SK-N-SH (cell line): ENCODE data around the gene TNFAIP3. TPM values are rescaled to one million over a fixed set of nuclear protein-coding genes. Genes with fewer than 3 reads are reported as not detected.

Source experiments
- CTCF ChIA-PET: fragments of 300-600, 350-600 bp; formaldehyde crosslinking; extraction: SDS; loops from one replicate; lab custom pipeline; 2021; lab: Yijun Ruan, JAX
- POLR2A ChIA-PET: fragments of 350-600 bp; sonication (Branson Sonifier 250); formaldehyde crosslinking; extraction: SDS; loops from one replicate; lab custom pipeline; 2020; ENCODE audit warnings: antibody characterized with exemption, inconsistent platforms; lab: Yijun Ruan, JAX
- DNase-seq: peaks from one replicate; pipeline ENCODE4 v3.0.0; 2012
- H2AFZ ChIP-seq: fragments of 200-600 bp; sonication (generic); 2 replicates; pipeline ENCODE4 v1.8.1; 2016; ENCODE audit warnings: antibody characterized with exemption, mild to moderate bottlenecking, low read depth
- H3F3A ChIP-seq: fragments of 200-600 bp; sonication (generic); replicated peaks from 2 replicates; pipeline ENCODE3; 2016; ENCODE audit warnings: antibody characterized with exemption, mild to moderate bottlenecking; ENCODE audit not compliant: insufficient read depth
- H3K27ac ChIP-seq, 2 experiments: fragments of 200-500 bp in 1 of 2; fragments of 200-600 bp in 1 of 2; sonication (Bioruptor generic) in 1 of 2; sonication (generic), shearing (Covaris generic) in 1 of 2; 2 replicates each; pipeline versions ENCODE4 v1.5.1 to v1.6.1; 2014 to 2016; ENCODE audit warnings: low read depth in 2 of 2, inconsistent platforms in 1 of 2, low read length in 1 of 2, mild to moderate bottlenecking in 1 of 2, mixed read lengths in 1 of 2
- H3K27me3 ChIP-seq: fragments of 200-600 bp; sonication (generic), shearing (Covaris generic); 2 replicates; pipeline ENCODE4 v1.6.1; 2016; ENCODE audit warnings: mixed run types; ENCODE audit not compliant: insufficient read depth
- H3K36me3 ChIP-seq, 2 experiments: fragments of 200-500 bp in 1 of 2; fragments of 200-600 bp in 1 of 2; sonication (Bioruptor generic) in 1 of 2; sonication (generic) in 1 of 2; replicated peaks in 1 of 2; 2 replicates each; pipeline versions ENCODE3 to v1.5.1; 2014 to 2016; ENCODE audit warnings: low read length in 1 of 2, mild to moderate bottlenecking in 1 of 2; ENCODE audit not compliant: insufficient read depth in 2 of 2, control insufficient read depth in 1 of 2
- H3K4me1 ChIP-seq, 2 experiments: fragments of 200-500 bp in 1 of 2; fragments of 200-600 bp in 1 of 2; sonication (Bioruptor generic) in 1 of 2; sonication (generic), shearing (Covaris generic) in 1 of 2; 2 replicates each; pipeline versions ENCODE4 v1.5.1 to v1.6.1; 2014 to 2016; ENCODE audit warnings: low read depth in 1 of 2, low read length in 1 of 2, mixed run types in 1 of 2; ENCODE audit not compliant: insufficient read depth in 2 of 2, control insufficient read depth in 1 of 2
- H3K4me2 ChIP-seq: fragments of 200-600 bp; sonication (generic), shearing (Covaris generic); 2 replicates; pipeline ENCODE4 v1.6.1; 2017; ENCODE audit warnings: mixed run types
- H3K4me3 ChIP-seq, 2 experiments: fragments of 200-500 bp in 1 of 2; fragments of 200-600 bp in 1 of 2; sonication (Bioruptor generic) in 1 of 2; sonication (generic), shearing (Covaris generic) in 1 of 2; 2 replicates each; pipeline versions ENCODE4 v1.5.1 to v1.8.1; 2014 to 2016; ENCODE audit warnings: low read depth in 2 of 2, inconsistent platforms in 1 of 2, low read length in 1 of 2, mild to moderate bottlenecking in 1 of 2, mixed read lengths in 1 of 2, moderate library complexity in 1 of 2
- H3K79me2 ChIP-seq: fragments of 200-600 bp; sonication (generic); 2 replicates; pipeline ENCODE4 v1.8.1; 2017; ENCODE audit warnings: mild to moderate bottlenecking; ENCODE audit not compliant: insufficient read depth
- H3K9ac ChIP-seq: fragments of 200-600 bp; sonication (generic); 2 replicates; pipeline ENCODE4 v1.6.1; 2017; ENCODE audit warnings: mixed run types
- H3K9me2 ChIP-seq: fragments of 200-600 bp; sonication (generic); 2 replicates; pipeline ENCODE4 v1.6.1; 2017; ENCODE audit warnings: mixed run types
- H3K9me3 ChIP-seq: fragments of 200-600 bp; sonication (generic); 2 replicates; pipeline ENCODE4 v1.6.1; 2017; ENCODE audit warnings: mixed run types, mild to moderate bottlenecking, moderate library complexity
- H4K20me1 ChIP-seq: fragments of 200-600 bp; sonication (generic); 2 replicates; pipeline ENCODE4 v1.6.1; 2017; ENCODE audit warnings: mild to moderate bottlenecking, mixed run types; ENCODE audit not compliant: insufficient read depth
- EP300 ChIP-seq, 2 experiments: IDR thresholded peaks; 2 replicates each; pipeline versions ENCODE4 v1.4.0 to v1.6.1; 2012; ENCODE audit warnings: borderline replicate concordance in 1 of 2, low read depth in 1 of 2, low read length in 1 of 2
- FOXJ3 ChIP-seq: sonication (generic); formaldehyde crosslinking; IDR thresholded peaks from 2 replicates; pipeline ENCODE4 v1.5.1; 2020; ENCODE audit warnings: mild to moderate bottlenecking, missing genetic modification reagents
- FOXM1 ChIP-seq: IDR thresholded peaks from 2 replicates; pipeline ENCODE4 v1.4.0; 2012; ENCODE audit warnings: low read depth, mild to moderate bottlenecking
- GABPA ChIP-seq: IDR thresholded peaks from 2 replicates; pipeline ENCODE4 v1.4.0; 2012; ENCODE audit warnings: low read depth, mild to moderate bottlenecking
- JUND ChIP-seq: IDR thresholded peaks from 2 replicates; pipeline ENCODE4 v1.4.0; 2012
- MEF2A ChIP-seq: IDR thresholded peaks from 2 replicates; pipeline ENCODE4 v1.4.0; 2012; ENCODE audit warnings: low read depth, borderline replicate concordance
- MXI1 ChIP-seq: IDR thresholded peaks from 2 replicates; pipeline ENCODE4 v1.6.1; 2012; ENCODE audit warnings: mild to moderate bottlenecking, low read depth, low read length, improper control_type of control experiment
- NFIC ChIP-seq: IDR thresholded peaks from 2 replicates; pipeline ENCODE4 v1.4.0; 2012; ENCODE audit warnings: borderline replicate concordance
- NRF1 ChIP-seq: IDR thresholded peaks from 2 replicates; pipeline ENCODE4 v1.6.1; 2012; ENCODE audit warnings: low read depth, mild to moderate bottlenecking, low read length
- POLR2AphosphoS5 ChIP-seq: IDR thresholded peaks from 2 replicates; pipeline ENCODE4 v1.6.1; 2012; ENCODE audit warnings: low read depth, low read length
- RAD21 ChIP-seq: IDR thresholded peaks from 2 replicates; pipeline ENCODE4 v1.6.1; 2012; ENCODE audit warnings: mild to moderate bottlenecking, low read length
- RCOR1 ChIP-seq: fragments of 150-350 bp; IDR thresholded peaks from 2 replicates; pipeline ENCODE4 v1.6.1; 2017; ENCODE audit warnings: antibody characterized with exemption, low read length
- REST ChIP-seq: IDR thresholded peaks from 2 replicates; pipeline ENCODE4 v1.6.1; 2012; ENCODE audit warnings: mild to moderate bottlenecking, low read depth, low read length, moderate library complexity
- SMC3 ChIP-seq: IDR thresholded peaks from 2 replicates; pipeline ENCODE4 v1.6.1; 2012; ENCODE audit warnings: low read depth, low read length, improper control_type of control experiment
- TCF12 ChIP-seq: IDR thresholded peaks from 2 replicates; pipeline ENCODE4 v1.4.0; 2012
- TEAD4 ChIP-seq: IDR thresholded peaks from 2 replicates; pipeline ENCODE4 v1.4.0; 2012; ENCODE audit warnings: mild to moderate bottlenecking, borderline replicate concordance; ENCODE audit not compliant: insufficient read depth
- USF2 ChIP-seq: fragments of 150-350 bp; IDR thresholded peaks from 2 replicates; pipeline ENCODE4 v1.6.1; 2017; ENCODE audit warnings: antibody characterized with exemption, low read length, low read depth, borderline replicate concordance
- ZBTB33 ChIP-seq: IDR thresholded peaks from 2 replicates; pipeline ENCODE4 v1.4.0; 2012; ENCODE audit warnings: low read depth, borderline replicate concordance
- WGBS: methylation state at CpG from one replicate; pipeline ENCODE4 v1.1.6; 2017; ENCODE audit warnings: low lambda C conversion rate; 5-methylcytosine and 5-hydroxymethylcytosine counted together
- polyA plus RNA-seq, 3 experiments: library from polyadenylated mRNA; depleted of rRNA; stranded (reverse); fragments of >200 nt; gene quantifications; 2 replicates each; pipeline ENCODE4 v1.2.3, GENCODE V29; 2012

The TNFAIP3 gene
- polyA plus RNA-seq, 1 of the 3 experiments (the other 2 are of a cell fraction): 1.0 TPM

GRCh38 chr6:137846772-137847313 is 20.2 kb upstream of the TNFAIP3 start:
- Histone ChIP-seq H3K79me2 (no peaks in the 10 kb centered on the region), H3K9me3 (no peaks in the 10 kb centered on the region), H3K4me2 (no peak overlapping the region), H4K20me1 (no peaks in the 10 kb centered on the region), H3K27ac (no peak overlapping the region), H3K4me3 (no peak overlapping the region), H3K4me1 (no peaks in the 10 kb centered on the region), H3K36me3 (no peaks in the 10 kb centered on the region), H3K9ac (no peak overlapping the region), H2AFZ (no peak overlapping the region), H3F3A (no peaks in the 10 kb centered on the region), H3K9me2 (no peaks in the 10 kb centered on the region), H3K27me3 (no peaks in the 10 kb centered on the region)
- whole genome bisulfite sequencing: 31% methylated on average over 7 of the region's 7 CpGs
- DNase-seq: no peak
- ChIA-PET POLR2A (no interaction called here), CTCF (no interaction called here)
- TF ChIP-seq MEF2A (no peak), FOXJ3 (CRISPR knock-in tag) (no peak), MXI1 (no peak), RCOR1 (no peak), RAD21 (no peak), SMC3 (no peak), NFIC (no peak), JUND (no peak), REST (no peak)

GRCh38 chr6:137847748-137848147 is 19.3 kb upstream of the TNFAIP3 start:
- Histone ChIP-seq H3K9me3 (no peaks in the 10 kb centered on the region), H4K20me1 (no peaks in the 10 kb centered on the region), H2AFZ (no peak overlapping the region), H3K27me3 (no peaks in the 10 kb centered on the region), H3K9me2 (no peaks in the 10 kb centered on the region), H3K36me3 (no peaks in the 10 kb centered on the region), H3K4me2 (no peak overlapping the region), H3K9ac (no peak overlapping the region), H3K4me1 (no peaks in the 10 kb centered on the region), H3F3A (no peaks in the 10 kb centered on the region), H3K79me2 (no peaks in the 10 kb centered on the region), H3K27ac (no peak overlapping the region), H3K4me3 (no peak overlapping the region)
- CTCF ChIA-PET: no interaction called here
- TF ChIP-seq TCF12 (no peak), ZBTB33 (no peak), POLR2AphosphoS5 (no peak), NRF1 (no peak), TEAD4 (no peak), FOXJ3 (CRISPR knock-in tag) (no peak), GABPA (no peak), JUND (no peak), MXI1 (no peak), FOXM1 (no peak), SMC3 (no peak), USF2 (no peak), EP300 (IDR thresholded peaks at IDR 0.05; ENCODE audit: borderline replicate concordance in 1 of 2, low read depth in 1 of 2, low read length in 1 of 2) (no peak)
- 36% methylated on average over 5 of the region's 5 CpGs for WGBS
- DNase-seq: no peak
- POLR2A ChIA-PET: no interaction called here
